Left forelimb (tissue), 1 donor: ENCODE data around the gene GPR141.

Source experiments
- DNase-seq: peaks from one replicate; pipeline ENCODE4 v3.0.0-alpha.2; 2018; ENCODE audit warnings: low spot score

The GPR141 gene

DNA sequence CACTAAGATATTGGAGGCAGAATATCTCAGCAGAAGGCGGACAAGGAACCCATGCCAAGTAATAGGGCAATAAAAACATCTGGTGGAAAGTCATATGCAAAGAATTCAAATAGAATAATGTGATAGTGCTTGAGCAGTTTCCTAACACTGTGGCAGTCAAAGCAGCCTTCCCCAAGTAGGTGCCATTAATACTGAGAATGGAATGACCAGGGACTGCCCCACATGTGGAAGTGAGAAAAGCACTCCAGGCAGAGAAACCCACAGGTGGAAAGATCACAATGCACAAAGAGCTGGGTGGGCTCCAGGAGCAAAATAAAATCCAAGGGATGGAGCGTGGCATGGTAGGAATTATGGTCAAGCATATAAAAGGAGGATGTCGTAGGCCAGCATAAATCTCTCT is 100.4 kb downstream of the GPR141 start:
- DNase-seq = no peak

- DNase-seq = no peak
These were observed 103.4 kb downstream of the GPR141 start for GRCh38 chr7:37786741-37787569.
